ENCODE data around the gene LTBP4.

GRCh38 chr19:40612831-40613689, 11.9 kb downstream of the LTBP4 start:
- TF ChIP-seq YY1 (tag by site-specific recombination; IDR thresholded peaks at IDR 0.05) (no peak), ZNF830 (tag by site-specific recombination; IDR thresholded peaks at IDR 0.05; ENCODE audit: low read depth) (no peak), ZNF354C (tag by site-specific recombination; IDR thresholded peaks at IDR 0.05; ENCODE audit: borderline replicate concordance, low read depth) (no peak), TRIM28 (IDR thresholded peaks at IDR 0.05; ENCODE audit: borderline replicate concordance, low read length) (no peak), ZNF24 (tag by site-specific recombination; IDR thresholded peaks at IDR 0.05) (no peak), ZNF114 (tag by site-specific recombination; IDR thresholded peaks at IDR 0.05) (no peak)
- TF ChIP-seq, protein P1, sequence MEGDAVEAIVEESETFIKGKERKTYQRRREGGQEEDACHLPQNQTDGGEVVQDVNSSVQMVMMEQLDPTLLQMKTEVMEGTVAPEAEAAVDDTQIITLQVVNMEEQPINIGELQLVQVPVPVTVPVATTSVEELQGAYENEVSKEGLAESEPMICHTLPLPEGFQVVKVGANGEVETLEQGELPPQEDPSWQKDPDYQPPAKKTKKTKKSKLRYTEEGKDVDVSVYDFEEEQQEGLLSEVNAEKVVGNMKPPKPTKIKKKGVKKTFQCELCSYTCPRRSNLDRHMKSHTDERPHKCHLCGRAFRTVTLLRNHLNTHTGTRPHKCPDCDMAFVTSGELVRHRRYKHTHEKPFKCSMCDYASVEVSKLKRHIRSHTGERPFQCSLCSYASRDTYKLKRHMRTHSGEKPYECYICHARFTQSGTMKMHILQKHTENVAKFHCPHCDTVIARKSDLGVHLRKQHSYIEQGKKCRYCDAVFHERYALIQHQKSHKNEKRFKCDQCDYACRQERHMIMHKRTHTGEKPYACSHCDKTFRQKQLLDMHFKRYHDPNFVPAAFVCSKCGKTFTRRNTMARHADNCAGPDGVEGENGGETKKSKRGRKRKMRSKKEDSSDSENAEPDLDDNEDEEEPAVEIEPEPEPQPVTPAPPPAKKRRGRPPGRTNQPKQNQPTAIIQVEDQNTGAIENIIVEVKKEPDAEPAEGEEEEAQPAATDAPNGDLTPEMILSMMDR (tag by site-specific recombination; IDR thresholded peaks at IDR 0.05), result no peak
- TF ChIP-seq, protein P2, sequence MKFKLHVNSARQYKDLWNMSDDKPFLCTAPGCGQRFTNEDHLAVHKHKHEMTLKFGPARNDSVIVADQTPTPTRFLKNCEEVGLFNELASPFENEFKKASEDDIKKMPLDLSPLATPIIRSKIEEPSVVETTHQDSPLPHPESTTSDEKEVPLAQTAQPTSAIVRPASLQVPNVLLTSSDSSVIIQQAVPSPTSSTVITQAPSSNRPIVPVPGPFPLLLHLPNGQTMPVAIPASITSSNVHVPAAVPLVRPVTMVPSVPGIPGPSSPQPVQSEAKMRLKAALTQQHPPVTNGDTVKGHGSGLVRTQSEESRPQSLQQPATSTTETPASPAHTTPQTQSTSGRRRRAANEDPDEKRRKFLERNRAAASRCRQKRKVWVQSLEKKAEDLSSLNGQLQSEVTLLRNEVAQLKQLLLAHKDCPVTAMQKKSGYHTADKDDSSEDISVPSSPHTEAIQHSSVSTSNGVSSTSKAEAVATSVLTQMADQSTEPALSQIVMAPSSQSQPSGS (tag by site-specific recombination; IDR thresholded peaks at IDR 0.05; ENCODE audit: low read depth), result no peak
- TF ChIP-seq, protein P3, sequence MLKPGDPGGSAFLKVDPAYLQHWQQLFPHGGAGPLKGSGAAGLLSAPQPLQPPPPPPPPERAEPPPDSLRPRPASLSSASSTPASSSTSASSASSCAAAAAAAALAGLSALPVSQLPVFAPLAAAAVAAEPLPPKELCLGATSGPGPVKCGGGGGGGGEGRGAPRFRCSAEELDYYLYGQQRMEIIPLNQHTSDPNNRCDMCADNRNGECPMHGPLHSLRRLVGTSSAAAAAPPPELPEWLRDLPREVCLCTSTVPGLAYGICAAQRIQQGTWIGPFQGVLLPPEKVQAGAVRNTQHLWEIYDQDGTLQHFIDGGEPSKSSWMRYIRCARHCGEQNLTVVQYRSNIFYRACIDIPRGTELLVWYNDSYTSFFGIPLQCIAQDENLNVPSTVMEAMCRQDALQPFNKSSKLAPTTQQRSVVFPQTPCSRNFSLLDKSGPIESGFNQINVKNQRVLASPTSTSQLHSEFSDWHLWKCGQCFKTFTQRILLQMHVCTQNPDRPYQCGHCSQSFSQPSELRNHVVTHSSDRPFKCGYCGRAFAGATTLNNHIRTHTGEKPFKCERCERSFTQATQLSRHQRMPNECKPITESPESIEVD (tag by site-specific recombination; IDR thresholded peaks at IDR 0.05), result no peak
- TF ChIP-seq, protein P4, sequence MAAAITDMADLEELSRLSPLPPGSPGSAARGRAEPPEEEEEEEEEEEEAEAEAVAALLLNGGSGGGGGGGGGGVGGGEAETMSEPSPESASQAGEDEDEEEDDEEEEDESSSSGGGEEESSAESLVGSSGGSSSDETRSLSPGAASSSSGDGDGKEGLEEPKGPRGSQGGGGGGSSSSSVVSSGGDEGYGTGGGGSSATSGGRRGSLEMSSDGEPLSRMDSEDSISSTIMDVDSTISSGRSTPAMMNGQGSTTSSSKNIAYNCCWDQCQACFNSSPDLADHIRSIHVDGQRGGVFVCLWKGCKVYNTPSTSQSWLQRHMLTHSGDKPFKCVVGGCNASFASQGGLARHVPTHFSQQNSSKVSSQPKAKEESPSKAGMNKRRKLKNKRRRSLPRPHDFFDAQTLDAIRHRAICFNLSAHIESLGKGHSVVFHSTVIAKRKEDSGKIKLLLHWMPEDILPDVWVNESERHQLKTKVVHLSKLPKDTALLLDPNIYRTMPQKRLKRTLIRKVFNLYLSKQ (tag by site-specific recombination; IDR thresholded peaks at IDR 0.05; ENCODE audit: borderline replicate concordance), result no peak
- TF ChIP-seq, protein P5, sequence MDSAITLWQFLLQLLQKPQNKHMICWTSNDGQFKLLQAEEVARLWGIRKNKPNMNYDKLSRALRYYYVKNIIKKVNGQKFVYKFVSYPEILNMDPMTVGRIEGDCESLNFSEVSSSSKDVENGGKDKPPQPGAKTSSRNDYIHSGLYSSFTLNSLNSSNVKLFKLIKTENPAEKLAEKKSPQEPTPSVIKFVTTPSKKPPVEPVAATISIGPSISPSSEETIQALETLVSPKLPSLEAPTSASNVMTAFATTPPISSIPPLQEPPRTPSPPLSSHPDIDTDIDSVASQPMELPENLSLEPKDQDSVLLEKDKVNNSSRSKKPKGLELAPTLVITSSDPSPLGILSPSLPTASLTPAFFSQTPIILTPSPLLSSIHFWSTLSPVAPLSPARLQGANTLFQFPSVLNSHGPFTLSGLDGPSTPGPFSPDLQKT (IDR thresholded peaks at IDR 0.05; ENCODE audit: borderline replicate concordance, low read depth, low read length), result no peak
